DND-41 (cell line): ENCODE results near the gene PDE7B.

ENCODE experiments used
- EZH2 ChIP-seq: IDR thresholded peaks from 3 replicates; pipeline ENCODE4 v1.6.1; 2012; ENCODE audit warnings: borderline replicate concordance, low read depth, mild to moderate bottlenecking, moderate library complexity, low read length, inconsistent platforms; ENCODE audit not compliant: severe bottlenecking
- TF ChIP-seq, protein P1 (sequence below): IDR thresholded peaks from 2 replicates; pipeline ENCODE4 v1.5.1; 2012; ENCODE audit warnings: borderline replicate concordance, low read length, moderate library complexity, mild to moderate bottlenecking; ENCODE audit not compliant: poor library complexity, severe bottlenecking; ENCODE audit errors: extremely low read depth

DNA sequence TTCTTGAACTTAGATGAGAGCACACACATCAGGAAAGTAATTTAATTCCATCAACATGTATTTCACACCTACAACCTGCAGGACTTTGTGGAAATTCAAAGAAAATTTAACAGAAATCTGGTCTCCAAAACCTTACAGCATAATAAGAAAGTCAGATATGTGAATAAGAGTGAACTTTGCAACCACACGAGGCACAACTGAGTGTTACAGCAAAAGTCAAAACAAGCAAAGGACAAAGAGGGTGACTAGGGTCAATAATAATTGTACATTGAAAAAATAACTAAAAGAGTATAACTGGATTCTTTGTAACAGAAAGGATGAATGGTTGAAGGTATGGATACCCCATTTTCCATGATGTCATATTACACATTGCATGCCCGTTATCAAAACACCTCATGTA lies 284.8 kb downstream of the PDE7B start:
- TF ChIP-seq, protein P1, sequence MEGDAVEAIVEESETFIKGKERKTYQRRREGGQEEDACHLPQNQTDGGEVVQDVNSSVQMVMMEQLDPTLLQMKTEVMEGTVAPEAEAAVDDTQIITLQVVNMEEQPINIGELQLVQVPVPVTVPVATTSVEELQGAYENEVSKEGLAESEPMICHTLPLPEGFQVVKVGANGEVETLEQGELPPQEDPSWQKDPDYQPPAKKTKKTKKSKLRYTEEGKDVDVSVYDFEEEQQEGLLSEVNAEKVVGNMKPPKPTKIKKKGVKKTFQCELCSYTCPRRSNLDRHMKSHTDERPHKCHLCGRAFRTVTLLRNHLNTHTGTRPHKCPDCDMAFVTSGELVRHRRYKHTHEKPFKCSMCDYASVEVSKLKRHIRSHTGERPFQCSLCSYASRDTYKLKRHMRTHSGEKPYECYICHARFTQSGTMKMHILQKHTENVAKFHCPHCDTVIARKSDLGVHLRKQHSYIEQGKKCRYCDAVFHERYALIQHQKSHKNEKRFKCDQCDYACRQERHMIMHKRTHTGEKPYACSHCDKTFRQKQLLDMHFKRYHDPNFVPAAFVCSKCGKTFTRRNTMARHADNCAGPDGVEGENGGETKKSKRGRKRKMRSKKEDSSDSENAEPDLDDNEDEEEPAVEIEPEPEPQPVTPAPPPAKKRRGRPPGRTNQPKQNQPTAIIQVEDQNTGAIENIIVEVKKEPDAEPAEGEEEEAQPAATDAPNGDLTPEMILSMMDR = no peak
- TF ChIP-seq EZH2 = no peak
